ENCODE measurements around the gene KCTD3.

DNA sequence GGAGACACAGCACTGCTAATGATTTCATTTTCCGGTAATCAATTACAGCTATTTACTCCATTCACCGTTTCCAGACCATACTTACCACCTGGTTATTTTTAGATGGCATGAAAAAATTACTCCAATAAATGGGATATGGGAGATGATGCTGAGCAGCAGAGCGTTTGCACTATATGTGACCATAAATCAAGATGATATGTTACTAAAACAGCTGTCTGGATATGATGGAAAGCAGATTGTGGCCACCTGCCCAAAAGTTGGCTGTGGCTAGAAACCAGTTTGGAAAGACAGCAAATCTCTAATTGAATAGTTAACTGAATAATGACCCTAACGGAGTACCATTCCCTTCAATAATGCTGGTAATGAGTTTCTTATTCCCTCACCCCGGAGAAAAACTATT, 22.5 kb upstream of the KCTD3 start:
- TF ChIP-seq, protein P1, sequence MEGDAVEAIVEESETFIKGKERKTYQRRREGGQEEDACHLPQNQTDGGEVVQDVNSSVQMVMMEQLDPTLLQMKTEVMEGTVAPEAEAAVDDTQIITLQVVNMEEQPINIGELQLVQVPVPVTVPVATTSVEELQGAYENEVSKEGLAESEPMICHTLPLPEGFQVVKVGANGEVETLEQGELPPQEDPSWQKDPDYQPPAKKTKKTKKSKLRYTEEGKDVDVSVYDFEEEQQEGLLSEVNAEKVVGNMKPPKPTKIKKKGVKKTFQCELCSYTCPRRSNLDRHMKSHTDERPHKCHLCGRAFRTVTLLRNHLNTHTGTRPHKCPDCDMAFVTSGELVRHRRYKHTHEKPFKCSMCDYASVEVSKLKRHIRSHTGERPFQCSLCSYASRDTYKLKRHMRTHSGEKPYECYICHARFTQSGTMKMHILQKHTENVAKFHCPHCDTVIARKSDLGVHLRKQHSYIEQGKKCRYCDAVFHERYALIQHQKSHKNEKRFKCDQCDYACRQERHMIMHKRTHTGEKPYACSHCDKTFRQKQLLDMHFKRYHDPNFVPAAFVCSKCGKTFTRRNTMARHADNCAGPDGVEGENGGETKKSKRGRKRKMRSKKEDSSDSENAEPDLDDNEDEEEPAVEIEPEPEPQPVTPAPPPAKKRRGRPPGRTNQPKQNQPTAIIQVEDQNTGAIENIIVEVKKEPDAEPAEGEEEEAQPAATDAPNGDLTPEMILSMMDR (optimal IDR thresholded peaks at IDR 0.05 in 1 of 3, IDR thresholded peaks at IDR 0.05 in 1 of 3, conservative IDR thresholded peaks at IDR 0.05 in 1 of 3; ENCODE audit: extremely low read depth in 1 of 3, insufficient read depth in 2 of 3, low read length in 3 of 3), result no peak
- TF ChIP-seq EZH2 (IDR thresholded peaks at IDR 0.05; ENCODE audit: low read length), result no peak
